Tibial nerve (tissue), 4 donors: ENCODE measurements around the gene DOLPP1.

Experiments
- EP300 ChIP-seq, 2 donors: sonication (generic); formaldehyde crosslinking; IDR thresholded peaks; one replicate each; pipeline ENCODE4 v1.6.1; 2017; ENCODE audit warnings: antibody characterized with exemption in 2 of 2, mild to moderate bottlenecking in 1 of 2
- TF ChIP-seq, protein P1 (sequence below), 5 experiments: fragments of 200-600 bp in 3 of 5; fragments of 450-650 bp in 2 of 5; sonication (generic) in 3 of 5; IDR thresholded peaks; one replicate each; pipeline ENCODE4 v1.5.1; 2016 to 2019; ENCODE audit warnings: antibody characterized with exemption in 5 of 5, mild to moderate bottlenecking in 3 of 5, moderate library complexity in 2 of 5

DNA sequence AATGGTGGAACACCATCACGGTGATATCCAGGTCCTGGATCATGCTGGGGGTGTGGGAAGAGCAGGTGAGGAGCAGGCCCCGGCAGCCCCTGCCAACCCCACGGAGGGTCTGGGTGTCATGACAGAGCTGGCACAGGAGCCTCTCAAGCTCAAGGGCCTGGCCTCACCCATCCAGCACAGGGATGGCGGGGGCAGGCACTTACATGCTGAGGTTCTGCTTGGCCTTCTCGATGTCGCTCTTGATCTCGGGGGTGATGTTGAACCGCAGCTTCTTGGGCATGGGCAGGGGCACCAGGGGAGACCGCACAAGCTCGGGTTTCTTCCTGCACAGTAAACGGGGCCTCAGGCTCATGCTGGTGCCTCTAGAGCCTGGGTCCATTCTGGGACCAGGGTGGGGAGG lies 17.4 kb downstream of the DOLPP1 start:
- no peak for TF ChIP-seq EP300 (IDR thresholded peaks at IDR 0.05)
- TF ChIP-seq, protein P1, sequence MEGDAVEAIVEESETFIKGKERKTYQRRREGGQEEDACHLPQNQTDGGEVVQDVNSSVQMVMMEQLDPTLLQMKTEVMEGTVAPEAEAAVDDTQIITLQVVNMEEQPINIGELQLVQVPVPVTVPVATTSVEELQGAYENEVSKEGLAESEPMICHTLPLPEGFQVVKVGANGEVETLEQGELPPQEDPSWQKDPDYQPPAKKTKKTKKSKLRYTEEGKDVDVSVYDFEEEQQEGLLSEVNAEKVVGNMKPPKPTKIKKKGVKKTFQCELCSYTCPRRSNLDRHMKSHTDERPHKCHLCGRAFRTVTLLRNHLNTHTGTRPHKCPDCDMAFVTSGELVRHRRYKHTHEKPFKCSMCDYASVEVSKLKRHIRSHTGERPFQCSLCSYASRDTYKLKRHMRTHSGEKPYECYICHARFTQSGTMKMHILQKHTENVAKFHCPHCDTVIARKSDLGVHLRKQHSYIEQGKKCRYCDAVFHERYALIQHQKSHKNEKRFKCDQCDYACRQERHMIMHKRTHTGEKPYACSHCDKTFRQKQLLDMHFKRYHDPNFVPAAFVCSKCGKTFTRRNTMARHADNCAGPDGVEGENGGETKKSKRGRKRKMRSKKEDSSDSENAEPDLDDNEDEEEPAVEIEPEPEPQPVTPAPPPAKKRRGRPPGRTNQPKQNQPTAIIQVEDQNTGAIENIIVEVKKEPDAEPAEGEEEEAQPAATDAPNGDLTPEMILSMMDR (IDR thresholded peaks at IDR 0.05): no peak
